PFSK-1 (cell line): Measurements from ENCODE around the gene FMNL2.

Experiments
- FOXP2 ChIP-seq: optimal IDR thresholded peaks from 2 replicates; pipeline ENCODE3; 2011; ENCODE audit warnings: borderline replicate concordance, control low read depth, inconsistent platforms; ENCODE audit not compliant: insufficient read depth; ENCODE audit errors: extremely low read length, extremely low read depth
- POLR2AphosphoS5 ChIP-seq: IDR thresholded peaks from 2 replicates; pipeline ENCODE4 v1.6.1; 2012; ENCODE audit warnings: low read depth, mild to moderate bottlenecking, control low read depth, low read length, moderate library complexity
- REST ChIP-seq, 2 experiments: IDR thresholded peaks; 2 replicates each; pipeline versions ENCODE4 v1.6.1 to v1.8.0; 2011 to 2012; ENCODE audit warnings: low read depth in 2 of 2, low read length in 2 of 2, control low read depth in 1 of 2, inconsistent platforms in 1 of 2, mild to moderate bottlenecking in 1 of 2, moderate library complexity in 1 of 2; ENCODE audit not compliant: insufficient read depth in 1 of 2
- SIN3A ChIP-seq: IDR thresholded peaks from 2 replicates; pipeline ENCODE4 v1.6.1; 2012; ENCODE audit warnings: mild to moderate bottlenecking, low read length, moderate library complexity, borderline replicate concordance; ENCODE audit not compliant: insufficient read depth
- TAF1 ChIP-seq: IDR thresholded peaks from 2 replicates; pipeline ENCODE4 v1.6.1; 2012; ENCODE audit warnings: low read length, control low read depth, borderline replicate concordance; ENCODE audit not compliant: insufficient read depth

Gene FMNL2

DNA sequence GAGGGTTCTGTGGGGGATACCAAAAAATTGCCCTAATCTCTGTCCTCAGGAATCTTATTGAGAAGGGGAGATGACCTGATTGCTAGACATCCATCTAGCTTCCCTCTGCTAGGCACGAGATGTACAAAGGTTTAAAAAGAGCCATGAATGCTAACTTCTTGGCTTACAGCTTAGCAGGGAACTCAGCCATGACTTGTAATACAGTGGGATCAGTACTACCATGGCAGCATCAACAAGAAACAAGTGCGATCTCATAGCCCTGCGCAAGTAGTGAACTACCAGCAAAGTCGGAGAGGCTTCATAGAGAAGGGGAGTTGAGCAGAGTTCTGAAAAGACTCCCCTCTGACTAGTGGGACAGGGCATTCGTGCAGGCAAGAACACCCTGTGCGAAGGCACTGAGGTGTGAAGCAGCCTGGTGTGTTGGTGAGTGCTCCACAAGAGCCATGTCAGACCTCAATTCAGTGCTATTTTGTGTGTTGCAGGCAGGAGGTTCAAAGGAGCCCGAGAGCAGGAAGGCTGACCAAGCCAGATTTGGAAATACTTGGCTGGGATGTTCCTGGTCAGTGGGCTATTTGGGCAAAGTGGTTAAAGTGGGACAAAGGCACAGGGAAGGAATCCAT is 130.0 kb downstream of the FMNL2 start:
- TF ChIP-seq FOXP2 (no peak), POLR2AphosphoS5 (no peak), REST (IDR thresholded peaks at IDR 0.05; ENCODE audit: insufficient read depth in 1 of 2, low read depth in 2 of 2, low read length in 2 of 2) (no peak), SIN3A (no peak), TAF1 (no peak)

- TF ChIP-seq FOXP2: no peak
Observed at GRCh38 chr2:152465541-152465940, 130.6 kb downstream of the FMNL2 start.

GRCh38 chr2:152466041-152466440 is 131.1 kb downstream of the FMNL2 start:
- TF ChIP-seq TAF1 (no peak), POLR2AphosphoS5 (no peak), SIN3A (no peak), REST (IDR thresholded peaks at IDR 0.05; ENCODE audit: insufficient read depth in 1 of 2, low read depth in 2 of 2, low read length in 2 of 2) (no peak), FOXP2 (no peak)

DNA sequence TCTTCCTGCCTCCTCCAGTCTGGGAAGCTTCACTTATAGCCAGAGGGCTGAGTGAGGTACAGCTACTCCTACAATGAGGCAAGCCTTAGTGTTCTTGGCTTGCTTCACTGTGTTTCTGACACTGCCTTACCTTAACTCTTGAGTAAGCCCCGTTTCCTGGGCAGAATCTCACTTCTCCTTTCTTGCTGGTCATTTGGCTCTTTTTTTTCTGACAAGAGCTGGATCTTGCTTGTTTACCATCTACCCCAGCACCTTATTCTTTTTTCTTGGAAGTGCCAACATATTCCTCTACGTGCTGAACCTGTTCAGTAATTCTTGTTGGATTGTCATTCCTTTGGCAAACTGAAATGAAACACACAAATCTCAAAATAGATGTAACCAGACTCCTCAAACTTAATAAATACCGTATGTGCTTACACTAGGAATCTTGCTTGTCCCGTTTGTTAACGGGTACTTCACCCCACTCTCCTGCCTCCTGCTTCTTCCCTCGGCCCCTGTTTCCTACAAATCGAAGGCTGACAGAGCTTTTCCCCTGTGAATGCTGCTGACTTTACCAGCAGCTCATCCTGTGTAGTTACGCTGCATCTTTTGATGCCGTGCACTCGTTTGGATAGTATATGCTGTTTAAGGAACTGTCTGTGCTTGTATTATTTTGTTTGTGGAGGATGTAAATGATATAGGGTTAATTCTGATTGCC is 132.2 kb downstream of the FMNL2 start:
- TF ChIP-seq POLR2AphosphoS5 (no peak), TAF1 (no peak), FOXP2 (no peak), REST (IDR thresholded peaks at IDR 0.05; ENCODE audit: insufficient read depth in 1 of 2, low read depth in 2 of 2, low read length in 2 of 2) (no peak), SIN3A (no peak)

DNA sequence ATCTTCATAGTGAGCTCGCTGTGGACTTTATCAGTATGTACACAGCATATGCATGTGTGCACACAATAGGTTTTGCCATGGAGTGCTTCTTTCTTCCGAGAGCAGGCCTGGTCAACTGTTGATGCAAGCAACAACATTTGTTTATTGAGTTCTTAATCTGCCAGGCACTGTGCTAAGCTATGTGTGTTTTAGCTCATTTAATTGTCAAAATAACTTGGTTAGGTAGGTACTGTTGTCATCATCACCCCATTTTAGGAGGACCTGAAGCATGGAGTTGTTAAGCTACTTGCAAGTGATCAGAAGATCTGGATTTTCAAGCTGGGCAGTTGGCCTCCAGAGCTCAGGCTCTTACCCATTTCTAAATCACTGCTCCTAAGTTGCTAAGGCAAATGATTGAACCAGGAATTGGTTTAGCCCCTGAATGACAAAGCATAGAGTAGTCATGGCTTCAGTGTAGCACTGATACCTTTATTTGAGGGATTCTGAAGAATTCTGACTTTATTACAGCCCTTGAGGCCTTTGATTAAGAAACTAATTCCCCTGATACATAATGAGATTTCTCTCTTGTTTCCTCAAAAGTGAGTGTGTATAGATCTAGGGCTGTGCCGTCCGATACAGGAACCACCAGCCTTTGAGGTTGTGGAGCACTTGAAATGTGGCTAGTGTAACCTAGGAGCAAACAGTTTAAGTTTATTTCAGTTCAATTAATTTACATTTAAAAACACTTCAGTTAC is 132.9 kb downstream of the FMNL2 start:
- TF ChIP-seq TAF1 (no peak), SIN3A (no peak), REST (IDR thresholded peaks at IDR 0.05; ENCODE audit: insufficient read depth in 1 of 2, low read depth in 2 of 2, low read length in 2 of 2) (no peak), FOXP2 (no peak), POLR2AphosphoS5 (no peak)
